ENCODE measurements around the gene BLTP1.

- TF ChIP-seq CTCF (IDR thresholded peaks at IDR 0.05; ENCODE audit: low read depth, low read length), result no peak
- TF ChIP-seq POLR2A (IDR thresholded peaks at IDR 0.05; ENCODE audit: extremely low read depth, insufficient read length), result no peak
- TF ChIP-seq MYC (IDR thresholded peaks at IDR 0.05; ENCODE audit: low read depth, low read length), result no peak
Measured at GRCh38 chr4:122171323-122171722, 19.2 kb downstream of the BLTP1 start.

Measured in NB4 (cell line).